GM23248 (cell line): ENCODE measurements around the gene ERN2.

Experiments used
- EZH2 ChIP-seq: fragments of 200-600 bp; sonication (generic); IDR thresholded peaks from 2 replicates; pipeline ENCODE4 v1.6.1; 2018; ENCODE audit warnings: antibody characterized with exemption, mild to moderate bottlenecking; ENCODE audit not compliant: insufficient read depth, poor library complexity, severe bottlenecking
- EZH2phosphoT487 ChIP-seq: fragments of 200-600 bp; sonication (generic); IDR thresholded peaks from 2 replicates; pipeline ENCODE4 v1.6.1; 2018; ENCODE audit warnings: antibody characterized with exemption, moderate library complexity, mild to moderate bottlenecking, low read depth; ENCODE audit not compliant: insufficient read depth

GRCh38 chr16:23663918-23664317 lies 49.1 kb downstream of the ERN2 start:
- TF ChIP-seq EZH2phosphoT487 (no peak), EZH2 (no peak)
